Suppressor macrophage treated with lipopolysaccharide for 1 hour (primary cell): ENCODE data around the gene WT1.

ENCODE experiments used
- DNase-seq, 3 donors: peaks; one replicate each; pipeline ENCODE4 v3.0.0-alpha.2; 2020 to 2022

The WT1 gene

DNA sequence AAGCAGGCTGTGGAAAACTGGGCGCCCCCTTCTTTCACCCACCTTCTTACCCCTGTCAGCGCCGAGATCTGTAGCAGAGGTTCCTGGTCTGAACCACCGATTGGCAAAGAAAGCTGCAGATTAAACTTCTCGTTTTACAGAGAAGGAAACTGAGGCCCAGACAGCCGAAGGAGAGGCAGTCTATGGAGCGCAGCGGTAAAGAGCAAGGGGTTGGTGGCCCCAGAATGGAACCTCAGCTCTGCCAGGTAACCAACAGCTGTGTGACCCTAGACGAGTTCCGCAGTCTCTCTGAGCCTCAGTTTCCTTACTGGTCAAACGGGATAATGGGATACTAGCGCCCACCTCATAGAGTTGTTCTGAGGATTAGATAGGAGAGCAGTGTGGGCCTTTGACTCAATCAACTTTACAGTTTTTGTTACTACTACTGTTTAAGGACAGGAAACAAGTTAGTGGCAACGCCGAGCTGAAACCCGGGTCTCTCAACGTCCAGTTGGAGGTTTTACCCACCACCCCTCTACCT lies 3.1 kb upstream of the WT1 start:
- DNase-seq = no peak

DNA sequence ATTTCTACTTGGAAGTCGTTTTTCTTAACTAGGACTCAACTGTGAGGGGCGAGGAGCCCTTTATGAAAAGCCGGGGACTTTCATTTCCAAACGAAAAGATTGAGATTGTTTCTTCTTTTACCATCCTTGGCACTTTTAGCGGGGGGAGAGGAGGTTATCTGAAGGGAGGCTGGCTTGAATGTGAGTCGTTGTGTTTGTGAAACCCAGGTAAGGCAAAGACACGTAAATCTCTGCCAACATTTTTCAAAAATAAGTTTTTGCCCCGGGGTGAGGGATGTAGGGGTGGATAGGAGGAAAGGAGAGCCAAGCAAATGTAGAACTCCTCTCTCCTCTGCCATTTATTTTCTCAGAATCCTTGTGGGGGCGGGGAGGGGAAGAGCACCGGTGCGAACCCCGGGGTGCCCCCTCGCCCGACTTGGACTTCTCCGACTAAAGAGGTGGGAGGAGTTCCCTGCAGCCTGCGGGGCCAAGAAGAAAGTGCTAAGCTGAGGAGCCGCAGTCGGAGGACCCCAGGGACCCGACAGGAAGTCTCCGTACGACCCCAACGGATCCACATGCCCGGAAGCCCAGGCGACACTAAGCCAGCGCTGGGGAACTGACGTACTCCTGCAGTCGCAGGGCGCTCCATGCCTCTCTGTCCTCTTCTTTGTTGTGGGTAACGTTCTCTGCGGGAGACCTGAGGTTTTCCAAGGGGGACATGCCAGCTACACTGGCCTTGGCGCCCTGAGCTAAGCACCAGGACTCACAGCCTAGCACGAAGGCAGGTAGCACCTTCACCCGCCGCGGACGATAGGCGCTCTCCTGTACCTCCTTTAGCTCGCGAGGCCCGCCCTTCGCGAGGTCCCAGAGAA lies 2.4 kb upstream of the WT1 start:
- DNase-seq = no peak

DNA sequence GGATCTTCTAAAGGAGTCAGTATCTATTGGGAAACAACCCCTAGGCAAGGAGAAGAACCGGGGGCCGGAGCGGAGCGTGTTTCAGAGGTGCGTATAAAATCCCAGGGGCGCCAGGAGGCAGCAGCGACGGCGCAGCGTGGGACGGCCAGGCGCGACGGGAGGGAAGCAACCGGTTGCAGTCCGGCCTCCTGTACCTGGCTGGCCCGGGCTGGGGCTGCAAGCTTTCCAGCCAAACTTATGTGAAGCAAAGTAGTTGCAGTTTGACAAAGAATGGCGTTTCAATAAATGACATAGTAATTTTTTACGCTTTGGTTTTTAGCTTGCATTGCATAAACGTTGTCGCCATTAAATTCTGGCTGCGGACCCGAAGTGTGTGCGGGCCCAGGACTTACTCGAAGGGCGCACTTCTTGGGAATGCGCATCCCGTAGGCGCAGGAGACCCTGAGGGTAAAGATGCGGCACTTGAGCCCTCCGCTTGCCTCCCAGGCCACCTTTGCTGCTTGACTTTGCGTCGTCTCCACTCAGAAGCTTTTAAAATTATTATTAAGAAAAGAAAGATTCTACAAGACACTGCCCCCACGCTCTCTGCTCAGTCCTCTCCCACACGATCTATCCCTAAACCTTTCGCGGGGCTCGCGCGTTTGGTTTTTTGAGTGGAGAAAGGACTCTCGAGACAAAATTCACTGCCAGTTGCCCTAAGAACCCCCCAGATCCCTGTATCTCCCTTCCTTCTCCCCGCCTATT lies 1.6 kb upstream of the WT1 start:
- no peak for DNase-seq

DNA sequence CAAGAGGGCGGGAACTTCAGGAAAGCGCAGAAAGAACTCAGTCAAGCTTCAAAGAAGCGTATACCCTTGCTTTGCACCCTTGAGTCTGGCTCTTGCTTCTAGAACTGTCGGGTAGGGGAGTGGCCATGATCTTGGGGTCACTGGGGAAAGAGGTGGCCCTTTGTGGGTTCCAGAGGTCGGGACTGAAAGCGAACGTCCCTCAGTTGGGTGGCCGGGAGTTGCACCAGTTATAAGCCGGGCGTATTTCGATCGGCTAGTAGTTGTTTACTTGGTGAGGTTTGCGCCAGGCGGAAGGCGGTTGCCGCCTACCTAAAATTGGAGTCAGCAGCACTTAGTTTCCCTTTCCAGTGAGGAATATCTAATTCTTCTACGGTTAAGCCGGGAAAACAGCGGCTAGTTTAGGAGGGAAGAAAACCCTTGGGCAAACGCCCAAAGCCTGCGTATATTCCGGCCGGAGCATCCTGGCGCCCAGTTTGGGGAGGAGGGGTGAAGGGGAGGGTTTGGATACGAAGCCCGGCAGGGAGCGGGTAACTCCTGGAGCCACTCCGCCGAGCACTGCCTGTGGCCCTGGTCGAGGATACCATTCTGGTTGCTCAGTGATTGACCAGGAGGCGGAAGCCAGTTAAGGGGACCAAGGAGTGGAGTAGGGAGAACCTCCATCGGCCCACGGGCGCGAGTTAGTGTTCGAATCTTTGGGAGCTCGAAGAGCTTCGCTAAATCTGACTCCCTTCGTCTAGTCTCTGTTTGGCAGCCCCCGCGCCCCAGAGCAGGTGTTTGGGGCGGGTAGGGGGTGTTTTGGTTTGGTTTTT lies 807 bp upstream of the WT1 start:
- peak; percentile 23 to 55 (median 42) for DNase-seq

DNA sequence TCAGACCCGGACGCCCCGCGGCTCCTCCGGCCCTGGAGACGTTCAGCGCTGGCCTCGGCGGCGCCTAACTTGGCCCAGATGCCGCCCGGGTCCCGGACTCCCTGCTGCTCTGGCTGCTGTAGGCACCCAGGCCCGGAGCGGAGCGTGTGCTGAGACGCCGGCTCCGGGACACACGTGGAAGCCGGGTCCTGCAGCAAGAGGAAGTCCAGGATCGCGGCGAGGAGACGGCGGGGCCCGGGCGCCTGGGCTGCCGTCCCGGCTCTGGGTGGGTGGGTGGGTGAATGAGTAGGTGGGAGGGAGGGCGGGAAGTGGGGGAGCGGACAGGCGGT lies 223 bp downstream of the WT1 start:
- DNase-seq = peak; percentile 40 to 72 (median 56)

DNA sequence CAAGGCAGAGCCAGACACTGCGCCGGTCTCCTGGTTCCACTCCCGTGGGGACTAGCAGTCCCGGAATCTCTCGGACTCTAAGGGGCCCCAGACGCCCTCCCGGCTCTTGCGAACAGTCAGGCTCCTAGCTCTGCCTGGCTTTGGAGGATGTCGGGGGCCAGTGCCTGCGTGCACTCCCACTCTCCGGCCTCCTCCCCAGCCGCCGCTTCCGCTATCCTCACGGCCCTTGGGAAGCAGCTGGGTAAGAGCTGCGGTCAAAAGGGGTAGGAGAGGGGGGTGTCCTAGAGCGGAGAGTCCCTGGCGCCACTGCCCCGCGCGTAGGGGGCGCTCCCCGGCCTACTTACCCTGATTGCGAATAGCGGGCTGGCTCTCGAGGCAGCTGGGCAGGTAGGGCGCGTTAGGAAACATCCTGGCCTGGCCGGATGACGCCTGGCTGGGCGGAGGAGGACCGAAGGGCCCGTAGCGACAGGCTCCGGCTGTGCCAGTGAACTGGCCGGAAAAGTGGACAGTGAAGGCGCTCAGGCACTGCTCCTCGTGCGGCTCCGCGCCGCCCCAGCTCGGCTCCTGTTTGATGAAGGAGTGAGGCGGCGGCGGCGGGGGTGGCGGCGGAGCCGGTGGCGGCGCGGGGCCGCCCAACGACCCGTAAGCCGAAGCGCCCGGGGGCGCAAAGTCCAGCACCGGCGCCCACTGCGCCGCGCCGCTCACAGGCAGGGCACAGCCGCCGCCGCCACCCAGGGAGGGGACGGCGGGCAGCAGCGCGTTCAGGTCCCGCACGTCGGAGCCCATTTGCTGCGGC lies 785 bp downstream of the WT1 start:
- peak; percentile 59 to 81 (median 62) for DNase-seq

DNA sequence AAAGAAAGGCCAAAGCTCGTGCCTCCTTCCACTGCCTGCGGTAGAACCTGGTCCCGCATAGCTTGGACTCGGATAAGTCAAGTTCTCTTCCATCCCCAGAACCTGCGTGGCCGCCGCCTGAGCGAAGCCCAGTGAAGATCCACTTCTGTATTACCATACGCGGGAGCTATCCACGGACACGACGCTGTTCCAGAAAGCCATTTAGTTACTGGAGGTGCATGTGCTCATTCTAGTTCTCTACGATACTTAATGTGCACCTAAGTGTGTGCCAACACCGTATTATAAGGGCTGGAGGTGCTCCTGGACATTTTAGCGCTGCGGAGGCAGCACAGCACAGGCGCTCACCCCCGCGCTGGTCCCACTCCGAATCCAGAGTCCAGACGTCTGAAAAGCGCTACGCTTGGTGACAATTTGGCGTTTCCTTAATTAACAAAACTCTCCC lies 1.4 kb downstream of the WT1 start:
- DNase-seq = no peak

DNA sequence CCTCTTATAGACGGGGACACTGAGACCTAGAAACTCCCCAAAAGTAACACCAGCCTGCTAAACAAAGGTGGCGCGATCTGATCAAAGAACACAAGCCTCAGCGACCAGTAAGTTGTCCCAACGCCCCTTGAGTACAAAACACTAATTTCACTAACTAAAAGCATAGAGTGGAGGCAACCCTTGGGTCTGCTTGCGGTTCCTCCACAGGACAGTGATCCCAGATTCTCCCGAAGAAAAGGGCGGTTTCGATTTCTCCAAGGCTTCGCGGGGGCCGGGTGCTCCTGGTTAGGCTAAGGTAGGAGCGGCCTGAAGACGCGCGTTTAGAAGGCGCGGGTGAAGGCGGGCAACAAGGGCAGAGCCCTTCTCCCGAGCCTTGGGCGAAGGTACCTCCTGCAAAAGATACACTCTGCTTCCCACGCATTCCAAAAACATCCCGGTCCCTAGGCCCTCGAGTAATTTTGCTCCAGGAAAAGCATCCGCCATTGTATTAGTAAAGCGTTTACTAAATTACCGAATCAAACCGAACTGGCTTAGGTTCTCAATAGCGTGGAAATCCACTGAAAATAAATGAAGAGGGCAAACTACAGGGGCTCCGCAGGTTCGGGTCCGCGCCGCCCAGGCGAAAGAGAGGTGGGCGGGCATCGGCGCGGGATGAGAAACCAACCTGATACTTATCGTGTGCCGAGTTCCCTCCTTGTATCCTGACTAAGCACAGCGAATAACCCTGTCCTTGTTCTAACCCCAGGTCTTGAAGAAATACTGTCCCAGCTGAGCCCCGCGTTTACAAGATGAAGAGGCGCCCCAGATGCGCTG lies 2.0 kb downstream of the WT1 start:
- DNase-seq = no peak

DNA sequence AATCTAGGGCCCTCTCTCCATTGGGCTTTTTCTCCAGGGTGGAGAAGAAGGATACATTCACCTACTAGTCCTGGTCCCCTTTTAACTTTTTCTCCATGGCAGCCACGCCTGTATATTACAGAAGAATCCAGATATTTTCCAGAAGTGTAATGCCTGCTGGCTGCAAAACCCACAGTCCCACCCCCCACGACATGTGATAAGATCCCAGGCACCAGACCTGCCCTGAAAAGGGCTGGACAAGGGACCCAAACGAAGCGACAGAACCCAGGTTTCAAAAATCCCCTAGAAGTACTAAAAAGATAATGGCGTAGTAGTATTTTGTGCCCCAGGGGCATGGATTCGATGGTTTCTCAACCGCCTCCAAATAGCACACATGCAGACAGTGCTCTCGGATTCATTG lies 2.8 kb downstream of the WT1 start:
- DNase-seq = no peak

DNA sequence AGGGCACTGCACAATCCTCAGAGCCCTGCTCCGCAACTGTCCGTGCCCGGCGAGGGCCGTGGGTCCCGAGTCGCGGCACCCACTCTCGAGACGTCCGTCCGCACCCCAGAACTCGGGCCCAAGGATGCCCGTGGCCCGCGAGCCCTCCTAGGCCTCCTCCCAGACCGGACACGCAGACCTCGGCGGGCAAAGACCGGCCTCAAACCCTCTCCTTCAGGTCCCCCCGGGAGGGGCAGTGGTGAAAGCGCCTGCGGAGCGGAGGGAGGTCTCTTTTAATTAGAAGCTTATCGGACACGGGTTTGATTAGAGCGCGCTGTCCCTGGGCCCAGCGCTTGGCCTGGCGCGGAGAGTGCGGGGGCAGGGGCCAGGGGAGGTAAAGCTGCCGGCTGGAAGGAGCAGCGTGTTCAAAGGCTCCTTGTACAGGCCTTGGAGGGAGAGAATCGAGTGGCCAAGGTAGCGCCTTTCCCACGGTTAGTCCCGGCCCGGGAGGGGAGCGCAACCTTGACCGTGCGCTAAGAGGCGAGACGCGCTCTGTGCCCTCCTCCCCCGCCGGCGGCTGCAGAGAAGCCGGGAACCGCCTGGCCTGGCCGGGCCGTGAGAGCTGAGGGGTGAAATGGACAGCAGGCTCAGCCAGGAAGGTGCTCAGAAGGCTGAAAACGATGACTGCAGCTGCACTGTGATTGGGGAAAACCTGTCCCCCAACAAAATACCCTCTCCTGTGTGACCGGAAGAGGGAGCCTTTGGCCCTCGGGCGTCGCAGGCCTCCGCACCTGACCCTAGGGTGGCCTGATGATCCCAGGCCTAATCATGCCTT lies 4.6 kb downstream of the WT1 start:
- peak in 2 of 3 donors; percentile 35 to 41 for DNase-seq

DNA sequence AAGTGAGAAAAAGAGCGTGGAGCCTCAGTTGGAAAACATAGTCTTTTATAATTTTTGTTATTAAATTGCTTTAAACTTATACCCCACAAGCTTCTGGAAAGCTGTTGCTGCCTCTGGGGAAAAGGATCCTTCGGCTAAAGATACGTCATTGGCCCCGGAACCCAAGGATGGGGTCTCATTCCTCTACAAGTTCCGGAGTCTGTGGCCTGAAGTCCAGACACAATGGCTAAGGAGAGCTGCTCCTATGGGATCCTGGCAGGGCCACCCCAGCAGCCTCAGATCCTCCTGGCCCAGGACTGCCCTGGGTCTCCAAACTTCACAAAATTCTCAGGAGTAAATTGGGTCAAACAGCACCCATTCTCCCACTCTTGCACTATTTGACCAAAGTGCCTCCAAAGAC lies 5.9 kb downstream of the WT1 start:
- DNase-seq = no peak

DNA sequence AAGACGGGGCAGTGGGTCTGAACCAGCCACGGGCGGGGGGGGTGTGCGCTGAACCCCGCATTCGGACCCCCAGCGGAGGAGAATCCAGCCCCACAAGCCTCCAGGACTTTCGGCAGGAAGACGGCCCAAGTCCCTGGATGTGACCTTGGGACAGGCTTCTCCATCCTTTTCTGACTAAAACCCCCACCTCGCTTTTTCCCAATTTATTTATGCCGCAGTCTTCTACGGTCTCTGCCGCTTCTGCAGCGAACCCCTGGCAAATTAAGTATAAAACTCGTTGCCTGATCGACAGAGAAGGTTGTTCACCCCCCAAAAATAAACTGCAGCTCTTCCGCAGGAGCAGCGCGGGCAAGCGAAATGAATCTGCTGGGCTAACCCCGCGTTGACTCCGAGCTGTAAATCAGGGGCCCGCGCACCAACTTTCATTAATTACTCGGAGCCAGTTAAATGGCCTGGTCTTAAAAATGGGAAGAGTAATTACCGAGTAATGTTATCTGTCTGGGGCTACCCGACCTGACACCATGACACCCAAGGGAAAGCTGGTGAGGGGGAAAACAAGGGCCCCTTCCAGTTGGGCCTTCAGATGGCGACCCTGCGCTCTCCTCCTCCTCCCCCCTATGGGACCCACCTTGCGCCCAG lies 6.6 kb downstream of the WT1 start:
- no peak for DNase-seq

DNA sequence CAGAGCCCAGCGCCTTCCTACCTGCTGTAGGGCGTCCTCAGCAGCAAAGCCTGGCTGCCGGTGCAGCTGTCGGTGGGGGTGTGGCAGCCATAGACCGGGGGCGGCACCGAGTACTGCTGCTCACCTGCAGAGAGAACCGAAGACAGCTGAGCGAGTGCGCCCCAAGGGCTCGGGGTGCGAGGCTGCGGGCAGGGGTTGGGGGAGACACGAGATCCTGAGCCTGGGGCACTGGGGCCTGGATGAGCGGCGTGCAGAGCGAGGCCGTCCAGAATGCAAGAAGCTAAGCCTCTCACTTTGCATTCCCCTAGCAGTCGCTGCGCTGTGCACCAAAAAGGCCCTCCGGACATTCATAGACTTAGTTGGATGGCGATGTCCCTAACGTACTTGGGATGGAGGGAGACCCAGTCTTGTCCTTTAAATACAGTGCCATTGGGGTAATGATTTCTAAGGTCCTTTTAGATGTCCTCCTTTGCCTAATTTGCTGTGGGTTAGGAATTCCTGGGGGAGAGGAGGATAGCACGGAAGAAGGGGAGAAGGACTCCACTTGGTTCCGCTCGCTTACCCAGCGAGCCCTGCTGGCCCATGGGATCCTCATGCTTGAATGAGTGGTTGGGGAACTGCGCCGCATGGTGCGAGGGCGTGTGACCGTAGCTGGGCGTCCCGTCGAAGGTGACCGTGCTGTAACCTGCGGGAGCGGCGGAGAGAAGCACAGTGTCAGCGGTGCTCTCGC lies 7.2 kb downstream of the WT1 start:
- DNase-seq = no peak

DNA sequence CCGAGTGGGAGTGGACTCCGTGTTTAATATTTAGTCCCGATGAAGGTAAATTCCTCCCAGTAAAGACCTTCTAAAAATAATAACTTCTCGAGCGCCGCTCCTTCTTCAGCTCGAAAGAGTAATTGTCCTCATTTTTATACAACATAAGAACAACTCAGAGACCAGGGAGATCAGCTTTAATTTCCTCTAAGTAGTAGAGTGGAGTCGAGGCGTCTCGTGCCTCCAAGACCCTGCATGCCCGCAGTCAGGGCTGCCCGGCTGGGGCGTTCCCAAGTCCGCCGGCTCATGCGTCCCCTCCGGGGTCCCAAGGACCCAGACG lies 7.8 kb downstream of the WT1 start:
- no peak for DNase-seq

DNA sequence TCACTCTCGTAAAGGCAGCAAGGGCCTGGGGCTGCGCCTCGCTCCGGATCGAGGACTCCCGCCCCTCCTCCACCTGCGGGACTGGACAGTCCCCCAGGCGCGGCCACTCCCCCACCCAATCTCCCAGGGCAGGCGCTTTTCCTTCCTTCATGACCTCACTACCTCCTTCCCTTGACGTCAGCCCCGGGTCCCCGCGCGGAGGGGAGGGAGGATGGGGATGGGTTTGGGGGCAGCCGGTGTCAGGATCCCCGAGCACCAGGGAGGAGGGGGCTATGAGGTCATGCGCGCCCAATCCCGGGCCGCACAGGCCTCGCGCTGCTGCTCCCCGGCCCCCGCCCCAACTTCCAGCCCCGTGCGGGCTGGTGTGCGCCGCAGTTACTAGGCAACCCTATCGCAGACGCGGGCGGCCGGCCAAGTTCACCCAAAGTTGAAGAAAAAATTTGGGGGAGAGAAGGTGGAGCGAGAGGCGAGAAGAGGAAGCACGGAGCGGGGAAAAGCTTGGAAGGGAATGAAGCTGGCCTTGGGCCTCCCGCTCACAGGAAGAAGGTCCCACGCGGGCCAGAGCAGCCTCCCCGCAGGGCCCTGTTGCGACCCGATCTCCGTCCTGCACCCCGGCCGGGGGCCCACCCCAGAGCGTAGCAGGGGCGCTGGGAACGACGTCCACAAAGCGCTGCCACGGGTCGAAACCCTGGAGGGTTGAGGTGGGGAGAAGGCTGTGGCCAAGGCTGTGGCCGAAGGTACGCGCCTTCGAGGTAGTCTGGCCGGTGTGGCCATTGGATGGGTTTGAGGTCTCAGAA lies 8.3 kb downstream of the WT1 start:
- DNase-seq = no peak

DNA sequence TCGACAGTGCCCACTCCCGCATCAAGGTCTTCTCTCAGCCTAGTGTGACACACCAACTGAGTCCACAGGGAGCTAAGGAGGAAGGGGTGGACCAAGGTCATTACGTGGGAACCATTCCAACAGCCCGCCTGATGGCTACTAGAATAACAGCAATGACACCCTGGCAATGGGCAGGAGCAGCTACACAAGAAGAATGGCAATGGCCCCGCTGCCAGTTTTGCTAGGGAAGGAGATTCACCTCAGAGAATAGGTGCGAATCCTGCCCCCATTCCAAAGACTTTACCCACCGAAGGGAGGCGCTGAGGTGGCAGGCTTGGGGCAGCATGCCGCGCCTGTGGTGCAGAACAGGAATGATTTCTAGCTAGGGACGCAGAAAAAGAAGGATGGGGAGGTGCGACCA lies 9.1 kb downstream of the WT1 start:
- no peak for DNase-seq

DNA sequence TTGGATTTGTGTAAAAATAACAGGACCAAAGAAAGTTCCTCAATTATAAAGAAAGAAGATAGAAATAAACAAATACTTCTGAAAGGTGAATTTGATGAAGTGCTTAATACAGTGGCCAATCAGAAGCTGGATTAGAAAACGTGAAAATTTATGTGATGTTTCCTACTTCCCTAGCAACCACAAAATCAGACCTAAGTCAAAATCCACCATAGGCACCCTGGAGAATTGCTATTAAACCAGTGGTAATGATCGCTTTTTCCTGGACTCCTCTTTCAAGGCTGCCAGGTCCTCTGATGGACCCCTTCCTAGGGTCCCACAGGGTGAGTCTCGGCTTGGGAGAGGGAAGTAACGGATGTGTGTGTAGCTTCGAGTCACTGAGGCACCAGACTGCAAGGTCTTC lies 9.6 kb downstream of the WT1 start:
- DNase-seq = no peak

DNA sequence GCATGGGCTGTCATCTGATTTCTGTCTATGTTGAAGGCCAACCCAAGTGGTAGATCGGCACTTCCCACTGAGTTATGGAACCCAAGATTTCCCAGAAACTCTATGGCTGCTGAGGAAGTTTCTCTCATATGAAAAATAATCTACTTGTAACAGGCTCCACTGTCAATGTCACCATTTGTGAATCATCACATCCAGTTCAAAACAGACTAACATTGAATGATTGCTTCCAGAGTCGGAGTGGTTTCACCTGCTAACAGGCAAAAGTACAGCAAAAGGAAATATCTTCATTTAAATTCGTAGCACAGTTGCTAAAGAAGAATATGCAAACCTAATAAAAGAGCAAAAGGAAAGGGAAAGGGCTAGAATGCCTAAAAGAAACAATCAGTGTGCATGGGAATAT lies 12.8 kb downstream of the WT1 start:
- DNase-seq = no peak

DNA sequence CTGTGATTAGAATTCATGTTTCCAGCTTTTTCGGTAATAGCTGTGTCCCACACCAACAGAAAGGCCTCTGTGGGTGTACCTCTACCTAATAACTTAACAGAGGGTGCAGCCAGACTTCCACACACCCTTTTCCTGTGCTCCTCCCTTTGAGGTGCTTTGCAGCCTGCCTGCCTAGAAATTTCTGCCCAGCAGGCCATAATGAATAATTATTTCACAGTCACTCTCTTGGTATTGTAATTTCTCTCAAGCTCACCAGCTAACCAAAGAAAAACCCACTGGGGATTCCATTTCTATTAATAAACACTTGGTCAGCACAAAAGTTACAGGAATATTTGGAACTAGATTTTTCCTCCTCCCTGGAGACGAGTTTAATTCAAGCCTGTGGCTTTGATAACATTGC lies 13.3 kb downstream of the WT1 start:
- DNase-seq = no peak
